ENCODE measurements around the gene OCLN.
"Not testable (repeated sequence)": the region's sequence is repeated elsewhere in the genome, so short reads cannot be mapped to it uniquely, and the experiment has no call there.

Gene OCLN

DNA sequence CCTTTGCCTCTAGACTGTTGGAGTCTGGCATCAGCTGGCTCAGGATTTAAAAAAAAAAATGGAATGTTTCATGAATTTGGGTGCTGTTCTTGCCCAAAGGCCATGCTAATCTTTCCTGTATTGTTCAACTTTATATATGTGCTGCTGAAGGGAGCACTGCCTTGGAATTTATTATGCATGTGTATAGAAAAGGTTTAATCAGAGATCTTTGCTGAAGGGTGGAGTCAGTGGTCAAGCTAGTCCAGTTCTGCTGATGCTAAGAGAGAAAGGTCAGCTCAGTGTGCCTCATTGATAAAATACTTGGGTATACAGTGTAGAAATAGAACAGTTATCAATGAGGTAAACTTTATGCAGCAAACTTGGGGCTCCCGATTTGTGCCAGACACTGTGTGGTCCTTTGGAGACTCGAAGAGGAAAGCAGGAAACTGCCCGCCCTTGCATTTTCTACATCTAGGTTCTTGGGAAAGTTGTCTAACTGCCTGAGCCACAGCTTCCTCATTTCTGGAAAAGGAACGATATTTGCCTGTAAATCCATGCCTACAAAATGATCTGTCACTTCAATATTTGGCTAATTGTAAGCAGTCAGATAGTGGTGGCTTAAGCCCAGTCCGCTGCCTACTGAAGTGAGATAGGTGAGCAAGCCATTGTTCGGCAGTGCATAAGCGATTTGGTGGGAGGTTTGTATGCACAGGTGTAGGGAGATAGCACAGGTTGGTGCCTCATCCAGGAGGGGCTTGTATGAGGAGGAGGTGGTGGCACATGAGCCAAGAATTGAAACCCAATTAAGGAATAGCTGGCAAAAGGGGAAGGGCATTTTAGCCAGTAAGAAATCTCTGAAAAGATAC lies 38.2 kb downstream of the OCLN start:
- Histone ChIP-seq H3K27me3 (no peaks in the 10 kb centered on the region), H3K4me1 (ENCODE audit: control insufficient read depth in 1 of 2, insufficient read depth in 1 of 2, low read depth in 1 of 2, low read length in 1 of 2) (peaks cover 11 to 14% of the 10 kb centered on the region in 2 experiments), H3K27ac (no peak overlapping the region), H3K4me3 (ENCODE audit: low read depth in 1 of 2, low read length in 1 of 2) (no peak overlapping the region), H3K9me3 (no peaks in the 10 kb centered on the region), H3K36me3 (no peaks in the 10 kb centered on the region)
- TF ChIP-seq, protein P1, sequence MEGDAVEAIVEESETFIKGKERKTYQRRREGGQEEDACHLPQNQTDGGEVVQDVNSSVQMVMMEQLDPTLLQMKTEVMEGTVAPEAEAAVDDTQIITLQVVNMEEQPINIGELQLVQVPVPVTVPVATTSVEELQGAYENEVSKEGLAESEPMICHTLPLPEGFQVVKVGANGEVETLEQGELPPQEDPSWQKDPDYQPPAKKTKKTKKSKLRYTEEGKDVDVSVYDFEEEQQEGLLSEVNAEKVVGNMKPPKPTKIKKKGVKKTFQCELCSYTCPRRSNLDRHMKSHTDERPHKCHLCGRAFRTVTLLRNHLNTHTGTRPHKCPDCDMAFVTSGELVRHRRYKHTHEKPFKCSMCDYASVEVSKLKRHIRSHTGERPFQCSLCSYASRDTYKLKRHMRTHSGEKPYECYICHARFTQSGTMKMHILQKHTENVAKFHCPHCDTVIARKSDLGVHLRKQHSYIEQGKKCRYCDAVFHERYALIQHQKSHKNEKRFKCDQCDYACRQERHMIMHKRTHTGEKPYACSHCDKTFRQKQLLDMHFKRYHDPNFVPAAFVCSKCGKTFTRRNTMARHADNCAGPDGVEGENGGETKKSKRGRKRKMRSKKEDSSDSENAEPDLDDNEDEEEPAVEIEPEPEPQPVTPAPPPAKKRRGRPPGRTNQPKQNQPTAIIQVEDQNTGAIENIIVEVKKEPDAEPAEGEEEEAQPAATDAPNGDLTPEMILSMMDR (IDR thresholded peaks at IDR 0.05): no peak

DNA sequence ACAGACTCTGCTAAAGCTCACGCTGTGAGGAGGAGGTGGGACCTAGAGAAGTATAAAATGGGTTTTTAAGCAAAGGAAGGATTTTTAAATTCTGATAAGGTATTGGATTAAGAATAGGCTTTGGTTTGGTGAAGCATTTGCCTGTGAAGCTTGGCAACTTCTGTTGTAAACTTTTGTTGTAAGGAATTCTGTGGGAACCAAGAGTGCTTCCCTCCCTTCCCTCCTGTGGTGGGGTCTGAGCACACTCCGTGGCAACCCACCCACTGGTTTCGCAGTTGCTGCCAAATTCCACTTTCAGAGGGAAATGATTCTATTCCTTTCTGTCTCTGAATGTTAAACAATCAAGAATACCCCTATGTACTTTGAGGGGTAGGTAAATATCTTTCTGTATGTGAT lies 38.8 kb downstream of the OCLN start:
- TF ChIP-seq, protein P1 (IDR thresholded peaks at IDR 0.05): no peak
- Histone ChIP-seq H3K4me3 (ENCODE audit: low read depth in 1 of 2, low read length in 1 of 2) (no peak overlapping the region), H3K36me3 (no peaks in the 10 kb centered on the region), H3K27me3 (no peaks in the 10 kb centered on the region), H3K4me1 (ENCODE audit: control insufficient read depth in 1 of 2, insufficient read depth in 1 of 2, low read depth in 1 of 2, low read length in 1 of 2) (peaks cover 11 to 14% of the 10 kb centered on the region in 2 experiments), H3K27ac (no peak overlapping the region), H3K9me3 (no peaks in the 10 kb centered on the region)

DNA sequence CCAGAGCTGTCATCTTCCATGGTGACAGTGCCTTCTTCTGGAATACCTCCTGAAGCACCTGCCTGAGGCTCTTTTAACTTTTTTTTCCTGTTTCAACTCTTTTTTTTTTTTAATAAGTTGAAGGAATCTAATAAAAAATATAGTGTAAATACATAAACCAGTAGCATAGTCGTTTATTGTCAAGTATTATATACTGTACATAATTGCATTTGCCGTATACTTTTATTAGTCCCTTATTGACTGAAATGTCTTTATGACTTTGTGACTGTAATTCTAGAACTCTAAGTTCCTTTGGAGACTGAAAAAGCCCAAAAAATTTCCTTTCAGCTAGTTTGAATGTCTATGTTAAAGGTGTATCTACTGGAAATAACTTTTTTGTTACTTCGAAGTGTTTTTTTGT lies 45.3 kb downstream of the OCLN start:
- H3K27ac ChIP-seq; H3K4me3 ChIP-seq (ENCODE audit: low read depth in 1 of 2, low read length in 1 of 2); H3K4me1 ChIP-seq (ENCODE audit: control insufficient read depth in 1 of 2, insufficient read depth in 1 of 2, low read depth in 1 of 2, low read length in 1 of 2); H3K9me3 ChIP-seq; H3K27me3 ChIP-seq; H3K36me3 ChIP-seq: not testable (repeated sequence)

DNA sequence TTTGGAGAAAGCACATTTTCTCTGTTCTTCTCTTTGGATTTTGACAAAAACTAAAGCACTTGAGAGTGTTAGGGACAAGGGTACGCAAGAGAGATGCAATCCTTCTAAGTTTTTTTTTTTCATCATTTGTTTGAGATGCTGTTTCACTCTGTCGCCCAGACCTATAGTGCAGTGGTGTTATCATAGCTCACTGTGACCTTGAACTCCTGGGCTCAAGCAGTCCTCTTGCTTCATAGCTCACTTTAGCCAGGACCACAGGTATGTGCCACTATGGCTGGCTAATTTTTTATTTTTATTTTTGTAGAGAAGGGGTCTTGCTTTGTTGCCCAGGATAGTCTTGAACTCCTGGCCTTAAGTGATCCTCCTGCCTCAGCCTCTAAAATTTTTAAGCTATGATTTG lies 46.1 kb downstream of the OCLN start:
- H3K27ac ChIP-seq; H3K36me3 ChIP-seq; H3K4me1 ChIP-seq (ENCODE audit: control insufficient read depth in 1 of 2, insufficient read depth in 1 of 2, low read depth in 1 of 2, low read length in 1 of 2); H3K27me3 ChIP-seq; H3K4me3 ChIP-seq (ENCODE audit: low read depth in 1 of 2, low read length in 1 of 2); H3K9me3 ChIP-seq: not testable (repeated sequence)

DNA sequence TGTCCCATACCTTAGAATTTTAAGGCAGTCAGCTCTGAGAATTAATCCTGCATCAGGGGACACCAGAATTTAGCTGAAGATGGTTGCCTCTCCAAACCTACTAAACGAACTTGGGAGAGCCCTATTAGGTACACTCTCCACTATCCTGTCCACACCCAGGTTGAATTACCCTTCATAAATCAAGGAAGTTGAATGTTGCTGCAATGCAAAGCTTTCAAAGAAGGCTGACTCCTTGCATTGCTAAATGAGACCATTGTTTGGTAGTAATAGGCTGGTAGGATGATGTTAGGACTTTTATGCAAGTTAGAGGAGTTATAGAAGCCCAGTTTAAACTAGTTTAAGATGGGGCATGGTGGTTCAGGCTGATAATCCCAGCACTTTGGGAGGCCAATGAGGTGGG lies 48.8 kb downstream of the OCLN start:
- not testable (repeated sequence) for H3K4me3 ChIP-seq (ENCODE audit: low read depth in 1 of 2, low read length in 1 of 2); H3K27ac ChIP-seq

DNA sequence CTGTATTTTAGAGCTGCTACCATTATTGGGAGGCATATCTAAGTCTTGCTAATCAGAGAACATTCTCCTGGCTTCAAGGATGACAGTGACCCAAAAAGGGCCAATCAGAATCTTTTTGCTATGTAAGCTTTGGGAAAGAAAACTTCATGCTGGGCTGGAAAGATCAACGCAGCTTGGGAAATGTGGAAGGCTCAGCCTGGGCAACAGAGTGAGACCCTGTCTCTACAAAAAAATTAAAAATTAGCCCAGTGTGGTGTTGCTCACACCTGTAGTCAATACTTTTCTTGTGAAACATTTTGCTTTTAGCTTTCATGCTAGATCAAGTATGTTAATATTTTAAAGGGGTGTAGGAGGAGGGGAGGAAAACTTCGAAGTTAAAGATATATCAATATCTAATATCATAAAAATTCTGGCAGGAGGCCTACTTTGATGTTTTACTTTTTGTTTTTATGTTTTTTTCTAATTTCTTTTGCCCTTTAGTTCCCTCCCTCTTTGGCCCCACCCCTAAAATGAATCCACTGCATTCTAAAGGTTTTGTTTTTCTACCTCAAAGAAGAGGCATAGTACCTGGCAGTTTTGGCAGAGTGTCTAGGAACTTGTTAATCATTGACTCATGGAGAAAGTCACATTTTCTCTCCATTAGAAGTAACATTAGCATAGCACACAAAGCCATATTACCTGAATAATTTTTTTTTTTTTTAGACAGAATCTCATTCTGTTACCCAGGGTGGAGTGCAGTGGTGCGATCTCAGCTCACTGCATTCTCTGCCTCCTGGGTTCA lies 50.4 kb downstream of the OCLN start:
- not testable (repeated sequence) for H3K36me3 ChIP-seq; H3K4me1 ChIP-seq (ENCODE audit: control insufficient read depth in 1 of 2, insufficient read depth in 1 of 2, low read depth in 1 of 2, low read length in 1 of 2); H3K27me3 ChIP-seq; H3K9me3 ChIP-seq; H3K4me3 ChIP-seq (ENCODE audit: low read depth in 1 of 2, low read length in 1 of 2); H3K27ac ChIP-seq

More for the DNA sequence above, 48.8 kb downstream of the OCLN start:
- H3K36me3 ChIP-seq; H3K27me3 ChIP-seq; H3K4me1 ChIP-seq (ENCODE audit: control insufficient read depth in 1 of 2, insufficient read depth in 1 of 2, low read depth in 1 of 2, low read length in 1 of 2); H3K9me3 ChIP-seq: not testable (repeated sequence)

DNA sequence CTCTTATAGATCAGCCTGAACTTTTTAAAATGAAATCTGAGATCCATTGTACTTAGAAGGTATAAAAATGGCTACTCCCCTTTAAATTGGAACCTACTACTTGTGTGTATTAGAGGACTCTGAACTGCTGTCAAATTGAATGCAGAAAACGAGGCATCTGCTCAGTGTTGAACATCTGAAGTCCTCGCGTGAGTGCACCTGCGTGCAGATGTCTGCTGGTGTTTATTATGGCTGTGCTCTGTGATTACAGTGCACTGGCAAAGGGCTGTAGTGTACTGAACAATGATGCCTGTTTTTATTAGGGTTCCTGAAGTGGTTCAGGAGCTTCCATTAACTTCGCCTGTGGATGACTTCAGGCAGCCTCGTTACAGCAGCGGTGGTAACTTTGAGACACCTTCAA lies 52.0 kb downstream of the OCLN start:
- H3K9me3 ChIP-seq; H3K4me3 ChIP-seq (ENCODE audit: low read depth in 1 of 2, low read length in 1 of 2); H3K27ac ChIP-seq; H3K4me1 ChIP-seq (ENCODE audit: control insufficient read depth in 1 of 2, insufficient read depth in 1 of 2, low read depth in 1 of 2, low read length in 1 of 2); H3K27me3 ChIP-seq; H3K36me3 ChIP-seq: not testable (repeated sequence)

DNA sequence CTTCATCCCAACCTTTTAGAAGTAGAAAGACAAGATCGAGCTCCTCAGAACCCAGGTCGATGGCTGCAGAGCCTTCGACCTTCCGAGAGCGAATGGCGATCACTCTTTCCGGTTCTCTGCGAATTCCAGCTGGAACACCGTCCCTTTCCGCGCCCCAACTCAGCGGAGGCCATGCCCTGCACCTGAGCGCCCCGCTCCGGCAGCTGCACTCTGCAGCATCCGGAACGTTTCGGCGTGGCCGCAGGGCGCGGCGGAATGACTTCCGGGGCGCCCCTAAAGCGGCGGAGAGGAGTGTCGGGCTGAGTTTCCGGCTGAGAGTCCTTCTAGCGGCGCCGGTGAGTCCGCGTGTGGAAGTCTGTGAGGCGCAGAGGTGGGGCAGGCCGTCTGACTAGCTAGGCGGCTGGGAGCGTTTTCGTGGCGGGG lies 67.3 kb downstream of the OCLN start, which contains the start of gene GTF2H2C:
Gene GTF2H2C (plus strand): TSS at position 284 of the 423 bp plus-strand sequence. CDS start 4,942 bp downstream, outside the sequence.
- TF ChIP-seq, protein P1 (IDR thresholded peaks at IDR 0.05): peak; percentile 40
- Histone ChIP-seq H3K27ac (peak within 1 kb of the TSS; percentile 69), H3K4me3 (ENCODE audit: low read depth in 1 of 2, low read length in 1 of 2) (peak within 1 kb of the TSS; percentile 52 to 59)
- not testable (repeated sequence) for H3K27me3 ChIP-seq; H3K4me1 ChIP-seq (ENCODE audit: control insufficient read depth in 1 of 2, insufficient read depth in 1 of 2, low read depth in 1 of 2, low read length in 1 of 2); H3K9me3 ChIP-seq; H3K36me3 ChIP-seq

DNA sequence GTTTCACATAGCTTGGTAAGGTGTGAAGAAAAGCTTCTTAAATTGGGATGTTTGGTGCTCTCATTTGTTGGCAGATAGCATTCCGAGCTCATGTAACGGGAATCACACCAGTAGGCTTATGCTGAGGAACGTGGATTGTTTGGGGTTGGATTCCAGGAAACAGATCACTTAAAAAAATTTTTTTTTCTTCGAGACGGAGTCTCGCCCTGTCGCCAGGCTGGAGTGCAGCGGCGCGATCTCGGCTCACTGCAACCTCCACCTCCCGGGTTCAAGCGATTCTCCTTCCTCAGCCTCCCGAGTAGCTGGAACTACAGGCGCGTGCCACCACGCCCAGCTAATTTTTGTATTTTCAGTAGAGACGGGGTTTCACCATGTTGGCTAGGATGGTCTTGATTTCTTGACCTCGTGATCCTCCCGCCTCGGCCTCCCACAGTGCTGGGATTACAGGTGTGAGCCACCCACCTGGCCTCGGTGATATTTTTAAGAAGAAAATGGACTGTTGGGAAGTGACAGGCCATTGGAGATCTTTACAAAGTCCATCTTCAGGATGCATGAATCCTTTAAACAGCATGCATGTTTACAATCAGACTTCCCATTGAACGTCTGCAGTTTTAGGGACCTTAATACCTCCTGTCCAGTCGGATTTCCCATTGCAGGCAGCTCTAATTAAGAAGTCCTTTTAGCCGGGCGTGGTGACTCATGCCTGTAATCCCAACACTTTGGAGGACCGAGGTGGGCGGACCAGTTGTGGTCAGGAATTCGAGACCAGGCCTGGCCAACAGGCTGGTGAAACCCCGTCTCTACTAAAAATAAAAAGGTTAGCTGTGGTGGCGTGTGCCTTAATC lies 68.2 kb downstream of the OCLN start:
- peak overlapping the region; percentile 43 to 44 for H3K4me3 ChIP-seq (ENCODE audit: low read depth in 1 of 2, low read length in 1 of 2)
- peak overlapping the region; percentile 57 for H3K27ac ChIP-seq
- not testable (repeated sequence) for H3K27me3 ChIP-seq; H3K4me1 ChIP-seq (ENCODE audit: control insufficient read depth in 1 of 2, insufficient read depth in 1 of 2, low read depth in 1 of 2, low read length in 1 of 2); H3K9me3 ChIP-seq; H3K36me3 ChIP-seq

DNA sequence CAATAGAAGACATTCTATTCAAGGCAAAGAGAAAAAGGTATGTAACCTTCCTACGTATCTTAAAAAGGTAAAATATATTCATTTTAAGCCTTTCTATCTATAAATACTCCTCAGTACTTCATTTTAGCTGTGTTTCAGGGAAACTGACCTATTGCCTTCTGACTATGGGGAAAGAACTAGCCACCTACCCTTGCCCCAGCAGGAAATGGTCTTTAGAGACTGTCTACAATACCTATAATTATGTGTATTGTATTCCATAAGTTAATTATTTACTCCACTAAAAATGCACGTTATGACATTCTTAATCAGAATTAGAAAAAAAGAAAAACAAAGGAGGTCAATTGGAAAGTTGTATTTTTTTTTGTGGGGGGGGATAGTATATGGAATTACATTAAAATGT lies 73.6 kb downstream of the OCLN start:
- H3K36me3 ChIP-seq; H3K27me3 ChIP-seq; H3K27ac ChIP-seq; H3K4me1 ChIP-seq (ENCODE audit: control insufficient read depth in 1 of 2, insufficient read depth in 1 of 2, low read depth in 1 of 2, low read length in 1 of 2); H3K9me3 ChIP-seq; H3K4me3 ChIP-seq (ENCODE audit: low read depth in 1 of 2, low read length in 1 of 2): not testable (repeated sequence)
